ENCODE measurements around the gene SLC6A6.

Gene SLC6A6

DNA sequence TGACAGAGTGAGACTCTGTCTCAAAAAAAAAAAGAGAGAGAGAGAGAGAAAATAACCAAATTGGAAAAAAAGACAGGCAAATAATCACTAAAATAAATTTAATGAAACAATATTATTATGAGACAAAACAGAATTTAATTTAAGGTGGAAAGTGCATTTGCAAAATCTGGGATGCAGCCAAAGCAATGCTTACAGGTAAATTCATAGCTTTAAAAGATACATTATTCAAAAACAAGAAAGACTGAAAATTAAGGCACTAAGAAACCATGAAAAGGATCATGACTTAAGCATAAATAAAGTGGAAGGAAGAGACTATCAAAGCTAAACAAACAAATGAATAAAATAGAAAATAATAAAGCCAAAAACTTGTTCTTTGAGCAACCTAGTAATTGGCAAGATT, 100.1 kb downstream of the SLC6A6 start:
- no peak overlapping the region for H3K4me3 ChIP-seq (ENCODE audit: low read depth in 1 of 2, low read length in 1 of 2)
- H3K27ac ChIP-seq = no peak overlapping the region
- no peaks in the 10 kb centered on the region for H3K4me1 ChIP-seq (ENCODE audit: control insufficient read depth in 1 of 2, insufficient read depth in 1 of 2, low read depth in 1 of 2, low read length in 1 of 2)
- peaks cover 11% of the 10 kb centered on the region for H3K27me3 ChIP-seq
- no peaks in the 10 kb centered on the region for H3K9me3 ChIP-seq
- no peaks in the 10 kb centered on the region for H3K36me3 ChIP-seq
- TF ChIP-seq CTCF (IDR thresholded peaks at IDR 0.05) = no peak

GRCh38 chr3:14503033-14503705, 100.8 kb downstream of the SLC6A6 start:
- H3K27ac ChIP-seq = no peak overlapping the region
- no peaks in the 10 kb centered on the region for H3K4me1 ChIP-seq (ENCODE audit: control insufficient read depth in 1 of 2, insufficient read depth in 1 of 2, low read depth in 1 of 2, low read length in 1 of 2)
- H3K4me3 ChIP-seq (ENCODE audit: low read depth in 1 of 2, low read length in 1 of 2) = no peak overlapping the region
- no peak for TF ChIP-seq CTCF (IDR thresholded peaks at IDR 0.05)
- no peaks in the 10 kb centered on the region for H3K9me3 ChIP-seq
- H3K36me3 ChIP-seq = no peaks in the 10 kb centered on the region
- H3K27me3 ChIP-seq = peaks cover 4% of the 10 kb centered on the region

DNA sequence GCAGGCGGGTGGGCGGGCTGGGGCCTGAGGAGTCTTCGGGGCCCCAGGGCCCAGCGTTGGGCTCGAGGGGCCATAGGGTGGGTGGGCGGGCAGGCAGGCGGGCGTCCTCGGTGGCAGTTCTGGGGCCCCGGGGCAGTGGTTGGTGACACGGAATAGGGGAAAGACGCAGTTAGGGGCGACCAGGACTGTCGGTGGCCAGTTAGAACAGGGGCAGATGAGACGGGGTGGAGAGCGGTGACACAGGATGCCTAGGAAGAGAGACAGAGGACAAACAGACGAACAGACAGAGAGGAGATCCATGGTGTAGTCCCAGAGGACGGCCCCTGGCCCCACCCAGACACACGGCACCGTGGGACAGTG, 101.3 kb downstream of the SLC6A6 start:
- Histone ChIP-seq H3K4me3 (ENCODE audit: low read depth in 1 of 2, low read length in 1 of 2) (no peak overlapping the region), H3K27ac (no peak overlapping the region), H3K36me3 (no peaks in the 10 kb centered on the region), H3K4me1 (ENCODE audit: control insufficient read depth in 1 of 2, insufficient read depth in 1 of 2, low read depth in 1 of 2, low read length in 1 of 2) (peaks cover 0 to under 1% of the 10 kb centered on the region in 2 experiments), H3K27me3 (no peaks in the 10 kb centered on the region), H3K9me3 (no peaks in the 10 kb centered on the region)
- TF ChIP-seq CTCF (IDR thresholded peaks at IDR 0.05) = no peak

DNA sequence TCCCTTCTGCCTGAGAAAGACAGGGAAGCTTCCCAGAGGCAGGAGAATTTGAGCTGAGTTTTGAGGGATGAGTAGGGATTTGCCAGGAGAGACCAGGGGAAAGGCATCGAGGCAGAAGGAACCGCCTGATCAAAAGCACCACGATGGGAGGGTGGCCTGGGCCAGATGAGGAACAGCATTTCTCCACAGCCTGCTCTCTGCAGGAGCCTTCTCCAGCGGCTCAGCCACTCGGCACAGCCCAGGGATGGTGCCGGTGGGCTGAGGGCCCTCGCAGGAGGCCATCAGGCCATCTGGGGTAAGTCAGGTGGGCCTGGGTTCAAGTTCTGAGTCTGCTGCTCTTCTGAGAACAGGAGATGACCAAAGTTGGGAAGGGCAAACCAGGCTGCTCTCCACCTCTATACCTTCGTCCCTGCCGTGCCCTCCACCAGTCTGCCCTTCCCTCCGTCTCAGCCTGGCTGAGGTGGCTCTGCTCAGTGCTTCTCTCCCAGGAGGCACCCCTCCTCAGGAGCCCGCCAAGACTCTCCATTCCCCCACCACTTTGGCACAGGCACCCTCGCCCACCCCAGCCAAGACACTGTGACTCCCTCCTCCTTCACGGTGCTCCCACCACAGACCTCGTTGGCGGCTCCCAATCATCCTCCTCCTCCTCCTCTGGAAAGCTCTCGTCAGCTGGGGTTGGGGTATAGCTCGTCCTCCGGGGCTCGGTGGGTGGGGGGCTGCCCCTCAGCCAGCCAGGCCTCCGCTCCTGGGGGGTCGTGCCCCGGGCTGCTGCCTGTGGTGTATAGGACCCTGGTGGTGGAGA, 102.8 kb downstream of the SLC6A6 start:
- no peak for TF ChIP-seq CTCF (IDR thresholded peaks at IDR 0.05)
- H3K4me3 ChIP-seq (ENCODE audit: low read depth in 1 of 2, low read length in 1 of 2) = no peak overlapping the region
- peaks cover 0 to 5% of the 10 kb centered on the region in 2 experiments for H3K4me1 ChIP-seq (ENCODE audit: control insufficient read depth in 1 of 2, insufficient read depth in 1 of 2, low read depth in 1 of 2, low read length in 1 of 2)
- no peaks in the 10 kb centered on the region for H3K36me3 ChIP-seq
- H3K27ac ChIP-seq = no peak overlapping the region
- peaks cover 4% of the 10 kb centered on the region for H3K27me3 ChIP-seq
- no peaks in the 10 kb centered on the region for H3K9me3 ChIP-seq

- no peaks in the 10 kb centered on the region for H3K9me3 ChIP-seq
- peaks cover 4% of the 10 kb centered on the region for H3K27me3 ChIP-seq
- peaks cover 0 to 5% of the 10 kb centered on the region in 2 experiments for H3K4me1 ChIP-seq (ENCODE audit: control insufficient read depth in 1 of 2, insufficient read depth in 1 of 2, low read depth in 1 of 2, low read length in 1 of 2)
- no peak for TF ChIP-seq CTCF (IDR thresholded peaks at IDR 0.05)
- H3K36me3 ChIP-seq = no peaks in the 10 kb centered on the region
- H3K4me3 ChIP-seq (ENCODE audit: low read depth in 1 of 2, low read length in 1 of 2) = no peak overlapping the region
- H3K27ac ChIP-seq = no peak overlapping the region
Observed at GRCh38 chr3:14505803-14506500, 103.5 kb downstream of the SLC6A6 start.

Data from neutrophil (primary cell).